Right hindlimb (tissue), 1 donor: ENCODE data around the gene LRFN4.

Source experiments
- DNase-seq: peaks from one replicate; pipeline ENCODE4 v3.0.0-alpha.2; 2018

The LRFN4 gene

DNA sequence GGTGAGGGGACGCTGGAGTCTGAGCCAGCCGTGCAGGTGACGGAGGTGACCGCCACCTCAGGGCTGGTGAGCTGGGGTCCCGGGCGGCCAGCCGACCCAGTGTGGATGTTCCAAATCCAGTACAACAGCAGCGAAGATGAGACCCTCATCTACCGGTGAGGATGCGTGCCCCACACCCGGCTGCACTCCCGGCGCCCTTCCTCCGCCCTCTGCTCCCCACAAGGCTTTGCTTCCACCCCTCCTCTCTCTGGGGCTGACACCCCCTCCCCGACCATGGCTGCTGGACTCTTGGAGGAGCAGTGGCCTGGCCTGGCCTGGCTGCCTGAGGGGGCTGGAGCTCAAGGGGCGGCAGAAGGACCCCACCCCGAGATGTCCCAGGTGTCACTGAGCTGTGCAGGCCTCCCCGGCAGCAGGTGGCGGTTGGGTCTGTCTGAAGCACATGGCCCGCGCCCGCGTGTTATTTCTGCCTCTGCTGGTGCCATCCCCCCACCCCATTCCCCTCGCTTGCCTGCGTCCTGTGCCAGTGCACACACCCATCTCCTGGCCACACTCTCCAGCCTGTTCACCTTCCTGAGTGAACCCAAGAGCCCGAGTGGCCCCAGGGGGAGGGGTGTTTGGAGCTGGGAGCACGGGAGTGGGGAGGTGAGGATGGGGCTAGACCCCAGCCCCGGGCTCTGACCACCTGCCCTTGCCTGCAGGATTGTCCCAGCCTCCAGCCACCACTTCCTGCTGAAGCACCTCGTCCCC lies 2.2 kb downstream of the LRFN4 start:
- no peak for DNase-seq

GRCh38 chr11:66859686-66860448 lies 3.0 kb downstream of the LRFN4 start:
- peak; percentile 24 for DNase-seq

DNA sequence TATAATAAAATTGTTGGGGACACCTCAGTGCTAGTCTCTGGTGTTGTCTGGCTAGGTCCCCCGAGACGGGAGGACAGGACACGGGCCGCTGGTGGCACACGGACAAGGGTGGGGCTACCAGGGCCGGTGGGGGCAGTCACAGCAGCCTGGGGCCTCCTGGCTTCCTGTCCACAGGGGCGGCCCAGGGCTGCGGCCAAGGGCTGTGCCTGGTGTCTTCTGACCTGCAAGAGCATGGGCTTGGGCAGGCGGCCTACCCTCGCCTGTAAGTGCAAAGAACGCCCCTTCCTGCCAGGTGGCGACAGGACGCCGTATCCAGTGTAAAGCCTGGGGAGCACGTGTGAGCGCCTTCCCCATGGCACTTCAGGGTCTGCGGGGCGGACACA lies 3.6 kb downstream of the LRFN4 start:
- DNase-seq = peak; percentile 17

GRCh38 chr11:66861038-66861773 lies 4.3 kb downstream of the LRFN4 start:
- DNase-seq = peak; percentile 18

GRCh38 chr11:66861774-66862558 lies 5.1 kb downstream of the LRFN4 start:
- peak; percentile 14 for DNase-seq

DNA sequence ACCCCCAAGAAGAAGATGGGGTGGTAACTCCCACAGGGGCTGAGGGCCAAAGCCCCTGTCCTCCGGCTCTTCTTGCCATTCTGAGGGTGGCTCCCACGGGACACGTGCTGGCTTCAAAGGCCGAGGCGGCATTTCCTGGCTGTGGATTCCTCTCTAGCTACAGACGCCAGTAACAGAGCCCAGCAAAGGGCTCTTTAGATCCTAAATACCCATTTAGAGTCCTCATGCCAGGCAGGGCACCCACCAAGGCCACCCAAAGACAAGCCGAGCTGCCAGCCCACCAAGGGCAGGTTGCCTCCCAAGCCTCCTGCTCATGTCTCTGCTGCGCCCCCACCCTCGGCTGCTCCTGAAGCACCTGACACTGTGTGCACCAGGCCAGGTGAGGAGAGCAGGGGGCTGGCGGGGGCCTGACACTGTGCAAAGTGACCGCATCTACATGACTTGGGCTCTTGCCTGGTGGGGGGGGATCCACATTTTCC lies 5.7 kb downstream of the LRFN4 start:
- no peak for DNase-seq

DNA sequence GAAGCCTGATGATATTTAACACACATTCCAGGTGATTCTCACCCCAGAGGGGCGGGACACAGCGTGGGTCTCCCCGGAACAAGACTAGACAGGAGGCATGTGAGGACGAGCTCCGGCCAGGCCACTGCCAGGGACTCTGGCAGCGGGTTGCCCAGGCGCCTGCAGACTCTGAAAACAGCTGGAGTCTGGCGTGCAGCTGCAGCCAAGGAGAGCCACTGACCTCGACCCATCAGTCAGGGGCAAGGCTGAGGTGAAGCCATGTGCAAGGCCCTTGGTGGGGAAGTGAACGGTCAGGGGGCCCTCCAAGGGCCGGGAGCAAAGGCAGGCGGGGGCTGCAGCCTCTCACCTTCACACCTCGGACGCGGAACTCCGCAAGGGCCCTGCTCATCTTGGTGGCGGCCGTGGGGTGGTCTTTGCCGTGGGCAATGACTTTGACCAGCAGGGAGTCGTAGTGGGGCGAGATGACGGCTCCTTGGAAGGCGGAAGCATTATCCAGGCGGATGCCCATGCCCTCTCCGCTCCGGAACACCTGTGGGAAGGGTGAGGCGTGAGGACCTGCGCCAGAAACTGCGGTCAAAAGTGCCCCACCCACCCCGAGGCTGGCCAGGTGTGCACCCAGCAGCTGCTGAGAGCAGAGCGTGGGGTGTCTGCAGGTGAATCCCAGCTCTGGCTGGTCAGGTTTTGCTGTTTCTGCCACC lies 6.7 kb downstream of the LRFN4 start:
- no peak for DNase-seq

DNA sequence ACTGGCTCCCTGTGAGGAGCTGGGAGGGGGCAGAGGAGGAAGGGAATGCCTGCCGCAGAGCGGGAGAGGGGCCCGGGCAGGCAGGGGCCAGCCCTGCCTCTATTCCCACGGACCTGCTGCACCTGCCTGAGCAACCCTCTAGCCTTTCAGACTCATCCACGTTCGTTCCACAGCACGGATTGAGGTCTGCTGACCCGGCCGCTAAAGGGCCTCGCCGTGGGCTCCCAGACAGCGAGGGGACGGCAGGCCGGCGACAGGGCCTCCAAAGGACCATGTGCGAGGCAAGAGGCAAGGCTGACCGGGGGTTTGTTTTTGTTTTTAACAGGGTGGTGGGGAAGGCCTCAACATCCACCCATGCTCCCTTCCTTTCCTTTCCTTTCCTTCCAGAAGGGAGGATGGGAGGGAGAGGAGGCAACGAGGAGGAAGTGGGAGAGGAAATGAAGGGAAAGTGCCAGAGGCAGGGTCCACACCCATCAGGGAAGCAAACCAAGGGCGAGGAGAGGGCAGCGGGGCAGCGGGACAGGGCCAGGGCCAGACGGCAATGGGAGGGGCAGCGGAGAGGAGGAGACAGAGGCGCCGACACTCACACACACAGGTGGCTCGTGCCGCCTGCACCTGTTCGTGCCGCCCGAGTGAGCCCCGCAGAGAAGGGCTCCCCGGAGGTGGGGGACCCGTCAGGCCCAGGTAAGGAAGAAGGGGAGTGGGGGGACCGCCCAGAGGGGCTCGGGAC lies 7.5 kb downstream of the LRFN4 start:
- DNase-seq = no peak

DNA sequence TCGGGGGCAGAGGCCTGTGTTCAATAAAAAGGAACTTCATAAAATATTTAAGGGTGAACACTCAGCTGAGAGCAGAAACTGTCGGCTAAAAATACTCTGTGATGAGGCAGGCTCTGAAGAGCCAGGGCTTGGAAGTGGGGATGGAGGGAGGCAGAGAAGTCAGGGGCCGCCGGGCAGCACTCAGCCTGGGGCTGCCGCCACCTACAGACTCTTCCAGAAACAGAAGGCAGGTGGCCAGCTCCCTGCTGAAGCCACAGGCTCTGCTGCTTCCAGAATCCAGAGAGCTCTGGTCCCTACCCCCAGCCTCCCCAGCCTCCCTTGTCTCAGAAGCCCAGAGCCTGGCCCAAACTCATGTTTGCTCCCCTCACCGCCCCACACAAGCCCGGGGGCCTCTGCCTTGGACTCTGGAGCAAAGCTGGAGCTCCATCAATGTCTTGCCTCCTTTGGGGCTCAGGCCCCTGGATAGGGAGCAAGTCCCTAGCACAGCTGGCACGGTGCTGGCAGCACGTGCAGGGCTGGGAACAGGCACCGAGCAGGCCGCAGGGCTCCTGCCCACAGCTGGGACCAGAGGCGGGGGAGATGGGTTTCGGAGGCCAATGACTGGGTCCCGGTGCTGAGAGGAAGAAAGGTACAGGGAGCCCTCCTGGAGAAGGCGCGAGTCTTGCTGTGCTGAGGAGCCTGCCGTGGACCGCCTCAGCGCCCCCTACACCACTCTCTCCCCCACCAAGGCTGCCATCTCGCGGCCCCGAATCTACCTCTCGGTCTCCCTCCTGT lies 8.2 kb downstream of the LRFN4 start:
- DNase-seq = peak; percentile 35

DNA sequence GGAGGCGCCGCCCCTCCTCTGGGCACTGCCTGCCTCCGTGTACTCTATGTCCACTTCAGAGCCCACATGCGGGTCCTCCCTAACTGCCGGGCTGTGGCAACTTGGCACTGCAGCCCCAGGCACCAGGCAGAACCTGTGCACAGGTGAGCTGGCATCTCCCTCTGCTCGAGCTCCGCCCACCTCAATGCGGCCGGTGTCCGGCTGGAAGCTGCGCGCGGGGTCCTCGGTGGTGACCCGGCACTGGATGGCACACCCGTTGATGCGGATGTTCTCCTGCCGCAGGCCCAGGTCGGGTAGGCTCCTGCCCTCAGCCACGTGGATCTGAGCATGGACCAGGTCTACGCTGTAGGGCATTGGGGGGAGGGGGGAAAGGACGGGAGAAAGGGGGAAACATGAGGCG lies 9.1 kb downstream of the LRFN4 start:
- DNase-seq = no peak

DNA sequence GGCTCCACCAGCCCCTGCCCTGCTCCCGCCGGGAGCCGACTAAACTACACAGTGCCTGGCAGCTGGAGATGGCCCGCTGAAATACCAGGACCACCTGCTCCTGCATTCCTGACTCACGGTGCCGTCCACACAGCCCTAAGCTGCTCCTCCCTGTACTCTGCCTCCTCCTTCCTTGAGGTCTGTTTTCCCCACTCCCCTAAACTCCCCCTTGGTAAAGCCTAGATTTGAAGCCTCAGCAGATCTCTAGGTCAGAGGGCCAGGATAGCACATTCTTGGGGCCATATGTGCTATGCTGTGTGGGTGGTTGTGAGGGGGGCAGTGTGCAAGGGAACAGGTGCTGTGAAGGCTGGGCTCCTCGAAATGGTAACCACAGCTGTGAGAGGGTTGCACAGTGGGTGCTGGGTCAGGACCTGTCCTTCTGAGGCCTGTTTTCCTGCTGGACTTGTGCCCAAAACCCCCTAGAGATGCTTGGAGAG lies 9.7 kb downstream of the LRFN4 start:
- DNase-seq = peak; percentile 78

GRCh38 chr11:66867425-66868040 lies 10.7 kb downstream of the LRFN4 start:
- DNase-seq = no peak

DNA sequence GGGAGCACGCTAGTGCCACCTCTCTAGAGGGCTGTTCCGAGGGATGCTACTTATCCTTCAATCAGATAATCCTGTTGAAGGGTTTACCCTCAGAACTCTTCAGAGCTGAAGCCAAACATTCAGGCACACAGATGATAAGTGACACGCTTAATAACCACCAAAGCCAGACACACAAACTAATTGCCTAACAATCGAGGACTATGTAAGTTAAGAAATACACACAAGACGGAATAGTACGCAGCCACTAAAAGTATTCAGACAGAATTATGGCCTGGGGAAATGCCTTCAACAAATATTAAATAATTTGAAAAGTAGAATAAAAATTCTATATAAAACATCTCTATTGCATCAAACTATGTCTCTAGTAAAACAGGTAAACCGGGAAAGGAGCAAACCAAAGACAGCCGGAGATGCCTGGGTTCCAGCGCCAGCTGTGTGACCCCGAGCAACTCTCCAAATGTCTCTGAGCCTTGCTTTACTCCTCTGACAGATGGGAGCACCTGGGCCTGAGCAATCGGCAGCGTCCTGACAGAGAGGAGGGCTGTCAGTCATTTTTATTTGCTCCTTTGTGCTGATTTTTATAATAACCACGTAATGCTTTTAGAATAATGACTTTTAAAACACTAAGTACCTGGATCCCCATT lies 11.3 kb downstream of the LRFN4 start:
- DNase-seq = no peak

DNA sequence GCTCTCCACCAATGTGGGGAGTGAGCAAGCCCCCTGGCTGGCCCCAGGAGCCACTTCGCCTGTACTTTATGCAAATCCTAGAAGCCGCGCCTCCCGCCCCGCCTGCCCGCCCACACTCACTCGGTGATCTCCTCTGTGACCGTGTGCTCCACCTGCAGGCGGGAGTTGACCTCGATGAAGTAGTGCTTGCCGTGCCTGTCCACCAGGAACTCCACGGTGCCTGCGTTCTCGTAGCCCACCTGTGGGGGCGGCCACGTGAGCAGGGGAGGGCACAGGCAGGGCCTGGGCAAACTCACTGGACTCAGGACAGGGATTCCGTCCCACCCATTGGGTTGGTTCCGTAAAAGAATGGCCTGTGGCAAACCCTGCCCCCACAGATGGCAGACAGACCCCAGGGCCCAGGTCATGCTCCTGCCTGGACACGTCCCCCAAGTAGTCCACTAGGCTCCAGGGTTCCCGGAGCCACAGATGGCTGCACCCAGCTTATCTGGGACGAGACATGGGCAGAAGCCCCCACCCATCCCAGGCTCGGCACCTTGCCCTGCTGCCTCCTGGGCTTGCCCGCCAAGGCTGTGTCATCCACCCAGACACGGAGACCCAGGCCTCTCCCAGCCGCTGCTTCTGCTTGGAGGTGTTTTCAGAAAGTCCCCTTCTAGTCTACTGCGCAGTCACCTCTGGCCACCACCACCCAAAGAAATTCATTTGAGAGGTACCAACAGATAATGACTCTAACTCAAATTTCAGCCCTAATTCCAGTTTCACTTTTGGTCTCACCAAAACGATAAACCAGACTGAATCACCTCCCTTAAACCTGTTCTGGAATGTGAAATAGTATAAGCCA lies 12.1 kb downstream of the LRFN4 start:
- no peak for DNase-seq

DNA sequence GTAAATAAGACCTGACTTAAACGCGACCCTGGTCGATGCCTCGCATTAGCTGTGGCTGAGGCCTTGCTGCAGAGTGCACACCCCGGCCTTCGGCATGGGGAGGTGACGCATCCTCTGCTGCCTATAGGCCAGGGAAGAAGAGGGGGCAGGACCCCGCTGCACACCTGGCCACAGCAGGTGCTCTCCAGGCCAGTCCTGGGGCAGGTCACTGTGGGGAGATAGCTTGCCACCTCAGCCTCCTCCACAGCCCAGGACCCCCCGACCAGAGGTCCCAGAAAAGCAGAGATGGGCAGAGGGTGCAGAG lies 12.7 kb downstream of the LRFN4 start:
- no peak for DNase-seq

- no peak for DNase-seq
Measured at GRCh38 chr11:66870131-66870530, 13.3 kb downstream of the LRFN4 start.

DNA sequence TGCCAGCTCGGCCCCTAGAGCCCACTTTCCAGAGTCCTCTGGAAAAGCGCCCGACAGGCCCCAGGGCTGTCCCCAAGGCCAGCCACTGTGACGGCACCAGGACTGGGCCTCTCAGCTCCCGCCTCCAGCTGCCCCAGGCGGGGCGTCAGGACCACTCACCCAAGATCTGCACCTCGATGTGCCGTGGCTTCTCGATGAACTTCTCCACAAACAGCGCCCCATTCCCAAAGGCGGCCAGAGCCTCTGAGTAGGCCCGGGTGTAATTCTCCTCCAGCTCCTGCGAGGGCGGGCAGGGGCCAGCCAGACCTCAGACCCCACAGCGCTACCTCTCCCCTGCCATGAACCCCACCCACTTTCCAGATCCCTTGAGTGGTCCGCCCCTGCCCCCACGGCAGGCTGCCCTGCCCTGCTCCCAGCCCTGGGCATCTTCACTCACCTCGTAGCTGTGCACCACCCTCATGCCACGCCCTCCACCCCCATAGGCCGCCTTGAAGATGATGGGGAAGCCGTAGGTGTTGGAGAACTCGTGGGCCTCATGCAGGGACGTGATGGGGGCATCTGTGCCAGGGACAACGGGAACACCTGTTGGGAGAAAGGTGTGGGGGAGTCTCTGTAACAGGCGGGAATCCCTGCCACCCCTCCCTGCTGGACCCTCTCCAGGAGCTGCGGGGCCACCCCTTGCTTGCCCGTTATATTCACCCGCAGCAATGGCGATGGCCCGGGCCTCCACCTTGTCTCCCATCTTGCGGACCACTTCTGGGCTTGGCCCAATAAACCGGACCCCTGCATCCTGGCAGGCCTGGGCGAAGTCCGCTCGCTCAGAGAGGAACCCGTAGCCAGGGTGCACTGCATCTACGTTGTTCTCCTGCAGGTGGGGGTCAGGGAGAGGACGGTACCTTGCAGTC lies 14.0 kb downstream of the LRFN4 start:
- DNase-seq = peak; percentile 22

GRCh38 chr11:66871521-66871901 lies 14.6 kb downstream of the LRFN4 start:
- DNase-seq = no peak
